Measurements from ENCODE around the gene RAD51AP1.
"Not testable (repeated sequence)": the region's sequence is repeated elsewhere in the genome, so short reads cannot be mapped to it uniquely, and the experiment has no call there.

Gene RAD51AP1, protein sequence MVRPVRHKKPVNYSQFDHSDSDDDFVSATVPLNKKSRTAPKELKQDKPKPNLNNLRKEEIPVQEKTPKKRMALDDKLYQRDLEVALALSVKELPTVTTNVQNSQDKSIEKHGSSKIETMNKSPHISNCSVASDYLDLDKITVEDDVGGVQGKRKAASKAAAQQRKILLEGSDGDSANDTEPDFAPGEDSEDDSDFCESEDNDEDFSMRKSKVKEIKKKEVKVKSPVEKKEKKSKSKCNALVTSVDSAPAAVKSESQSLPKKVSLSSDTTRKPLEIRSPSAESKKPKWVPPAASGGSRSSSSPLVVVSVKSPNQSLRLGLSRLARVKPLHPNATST

DNA sequence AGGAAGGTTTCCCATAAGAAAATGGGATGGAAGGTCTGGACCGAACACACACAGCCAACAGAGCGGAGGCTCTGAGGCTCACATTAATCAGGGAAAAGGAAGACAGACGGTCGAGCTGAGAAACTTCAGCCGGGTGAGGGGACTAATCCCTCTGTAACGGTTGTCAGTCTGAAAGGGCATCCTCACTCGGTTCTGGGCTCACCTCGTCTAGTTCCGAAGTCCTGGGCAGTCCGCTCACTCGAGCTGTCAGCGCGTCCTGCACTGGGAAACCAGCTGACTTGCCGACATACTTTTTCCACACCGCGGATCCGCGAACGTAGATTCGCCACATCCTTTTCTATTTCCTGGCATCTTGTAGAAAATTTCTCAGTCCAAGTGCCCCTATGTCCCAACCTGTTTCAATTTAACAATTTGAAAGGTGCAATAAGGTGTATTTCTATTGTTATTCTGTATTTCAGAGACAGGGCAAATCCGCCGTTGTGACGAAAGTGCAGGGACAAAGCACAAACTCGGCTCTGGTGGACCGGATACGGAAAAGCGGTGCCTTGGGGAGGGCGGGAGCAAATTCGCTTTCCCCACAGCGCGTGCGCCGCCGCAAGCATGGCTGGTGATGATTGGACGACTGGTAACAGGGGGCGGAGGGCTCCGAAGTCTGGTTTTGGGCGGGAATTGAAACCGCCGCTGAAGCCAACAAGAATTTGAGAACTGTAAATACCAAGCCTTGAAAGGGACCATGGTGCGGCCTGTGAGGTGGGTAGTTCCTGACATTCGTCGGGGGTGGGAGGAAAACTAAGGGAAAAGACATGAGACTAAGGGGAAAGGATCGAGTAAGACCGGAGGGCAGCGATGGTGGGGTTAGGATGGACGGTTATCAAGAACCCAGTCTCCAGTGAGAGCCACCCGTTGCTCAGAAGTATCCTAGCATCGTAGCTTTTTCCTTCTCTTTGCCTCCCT lies at the start of gene RAD51AP1:
Gene RAD51AP1 (plus strand): TSS at position 684 of the 954 bp plus-strand sequence. CDS start 50 bp downstream, at position 734.
- H3K9me3 ChIP-seq (ENCODE audit: control insufficient read depth, low read depth, low read length) = no peaks in the 10 kb centered on the region
- H3K27me3 ChIP-seq (ENCODE audit: control insufficient read depth, insufficient read depth, low read length) = no peaks in the 10 kb centered on the region
- H3K9ac ChIP-seq (ENCODE audit: low read length) = peak within 1 kb of the TSS; percentile 97
- H3K36me3 ChIP-seq (ENCODE audit: control insufficient read depth, low read depth, low read length) = peaks cover 21% of the 10 kb centered on the region
- H3K4me1 ChIP-seq (ENCODE audit: control insufficient read depth, low read depth, low read length) = peaks cover 10% of the 10 kb centered on the region
- H3K4me3 ChIP-seq (ENCODE audit: low read length) = peak within 1 kb of the TSS; percentile 95
- H3K27ac ChIP-seq (ENCODE audit: low read length) = peak within 1 kb of the TSS; percentile 100

DNA sequence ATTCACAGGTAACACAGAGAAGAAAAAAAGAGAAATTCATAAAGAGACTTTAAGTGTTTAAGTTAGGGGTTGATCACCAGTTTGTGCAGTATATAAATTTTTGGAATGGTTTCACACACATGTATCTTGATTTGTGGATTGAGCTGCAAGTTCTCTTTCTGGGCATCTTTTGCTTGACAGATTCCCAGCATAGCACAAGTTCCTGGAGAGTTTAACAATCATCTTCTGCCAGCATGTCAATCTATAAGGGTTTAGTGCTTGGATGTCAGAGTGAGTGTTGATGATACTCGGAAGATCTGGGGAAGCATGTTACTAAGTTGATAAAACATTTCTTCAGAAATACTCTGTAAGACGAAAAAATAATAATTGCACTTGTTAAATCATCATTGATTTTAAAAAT lies 49.1 kb upstream of the RAD51AP1 start:
- Histone ChIP-seq H3K27me3 (ENCODE audit: control insufficient read depth, insufficient read depth, low read length) (no peaks in the 10 kb centered on the region), H3K36me3 (ENCODE audit: control insufficient read depth, low read depth, low read length) (peaks cover 16% of the 10 kb centered on the region), H3K4me1 (ENCODE audit: control insufficient read depth, low read depth, low read length) (peaks cover 23% of the 10 kb centered on the region), H3K4me3 (ENCODE audit: low read length) (no peak overlapping the region), H3K27ac (ENCODE audit: low read length) (no peak overlapping the region), H3K9me3 (ENCODE audit: control insufficient read depth, low read depth, low read length) (no peaks in the 10 kb centered on the region), H3K9ac (ENCODE audit: low read length) (no peak overlapping the region)

DNA sequence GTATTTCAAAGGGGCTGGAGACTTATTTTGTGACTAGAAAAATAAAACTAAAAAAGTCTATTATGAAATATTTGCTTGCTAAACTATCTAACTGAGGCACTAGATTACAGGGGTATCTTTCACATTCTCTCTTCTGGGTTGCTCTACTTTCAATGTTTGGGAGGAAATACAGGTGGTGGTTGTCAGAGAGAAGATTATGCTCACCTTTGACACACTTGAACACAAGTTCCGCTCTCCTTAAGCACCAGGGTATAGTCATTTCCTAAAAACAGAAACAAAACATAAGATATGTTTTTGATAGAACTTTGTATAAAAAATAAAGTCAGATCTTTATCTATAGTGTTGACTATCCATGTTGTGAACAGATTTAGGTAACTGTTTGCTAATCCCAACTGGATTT lies 47.7 kb upstream of the RAD51AP1 start:
- H3K27me3 ChIP-seq (ENCODE audit: control insufficient read depth, insufficient read depth, low read length) = no peaks in the 10 kb centered on the region
- H3K27ac ChIP-seq (ENCODE audit: low read length) = no peak overlapping the region
- H3K36me3 ChIP-seq (ENCODE audit: control insufficient read depth, low read depth, low read length) = peaks cover 20% of the 10 kb centered on the region
- H3K9me3 ChIP-seq (ENCODE audit: control insufficient read depth, low read depth, low read length) = no peaks in the 10 kb centered on the region
- H3K4me1 ChIP-seq (ENCODE audit: control insufficient read depth, low read depth, low read length) = peaks cover 21% of the 10 kb centered on the region
- no peak overlapping the region for H3K9ac ChIP-seq (ENCODE audit: low read length)
- H3K4me3 ChIP-seq (ENCODE audit: low read length) = no peak overlapping the region

DNA sequence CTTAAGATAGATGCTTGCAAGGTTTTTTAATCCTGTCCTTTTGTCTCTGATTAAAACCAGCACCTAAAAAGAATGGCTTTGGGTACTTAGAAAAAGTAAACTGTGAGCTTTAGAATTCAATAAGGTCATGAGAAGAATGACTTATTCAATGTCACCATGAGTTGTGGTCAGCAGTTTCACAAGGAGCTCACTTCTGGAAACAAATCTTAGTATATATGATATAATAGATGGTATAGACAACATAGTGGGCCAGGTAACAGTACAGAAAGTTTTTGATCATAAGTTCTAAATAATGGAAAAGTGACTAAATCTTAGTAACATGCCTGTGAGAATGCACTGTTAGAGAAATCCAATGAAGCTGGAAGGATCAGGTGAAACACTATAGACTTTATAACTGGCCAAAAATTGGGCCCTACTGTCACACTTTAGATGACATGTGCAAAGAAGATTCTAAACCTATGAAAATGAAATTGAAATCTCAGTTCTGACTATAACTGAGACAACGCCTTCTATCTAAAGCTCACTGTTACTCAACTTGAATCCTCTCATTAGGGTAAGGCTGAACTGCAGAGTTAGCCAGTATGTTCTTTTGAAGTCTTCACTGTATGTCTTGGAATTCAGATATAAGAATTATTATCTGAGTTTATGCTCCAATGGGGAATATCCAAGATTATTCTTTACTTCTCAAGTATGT lies 42.4 kb upstream of the RAD51AP1 start:
- Histone ChIP-seq H3K9me3 (ENCODE audit: control insufficient read depth, low read depth, low read length) (no peaks in the 10 kb centered on the region), H3K4me1 (ENCODE audit: control insufficient read depth, low read depth, low read length) (no peaks in the 10 kb centered on the region), H3K4me3 (ENCODE audit: low read length) (no peak overlapping the region), H3K36me3 (ENCODE audit: control insufficient read depth, low read depth, low read length) (peaks cover 32% of the 10 kb centered on the region), H3K27me3 (ENCODE audit: control insufficient read depth, insufficient read depth, low read length) (no peaks in the 10 kb centered on the region), H3K27ac (ENCODE audit: low read length) (no peak overlapping the region), H3K9ac (ENCODE audit: low read length) (no peak overlapping the region)

DNA sequence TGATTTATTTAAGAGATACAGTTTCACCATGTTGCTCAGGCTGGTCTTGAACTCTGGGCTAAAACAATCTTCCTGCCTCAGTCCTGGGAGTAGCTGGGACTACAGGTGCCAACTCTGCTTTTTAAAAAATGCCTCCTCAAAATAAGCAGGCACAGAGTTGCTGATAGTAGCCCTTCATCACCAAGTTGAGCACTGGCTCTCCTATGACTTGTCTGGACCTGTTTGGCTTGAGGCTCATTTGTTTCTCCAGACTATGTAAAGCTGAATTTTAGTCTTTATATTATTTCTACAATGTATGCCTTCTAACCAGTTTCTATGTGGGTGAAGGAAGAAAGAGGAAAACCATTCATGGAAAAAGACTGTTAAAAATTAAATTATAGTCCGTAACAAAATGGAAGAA lies 39.5 kb upstream of the RAD51AP1 start:
- Histone ChIP-seq H3K9me3 (ENCODE audit: control insufficient read depth, low read depth, low read length) (no peaks in the 10 kb centered on the region), H3K36me3 (ENCODE audit: control insufficient read depth, low read depth, low read length) (peaks cover 39% of the 10 kb centered on the region)

DNA sequence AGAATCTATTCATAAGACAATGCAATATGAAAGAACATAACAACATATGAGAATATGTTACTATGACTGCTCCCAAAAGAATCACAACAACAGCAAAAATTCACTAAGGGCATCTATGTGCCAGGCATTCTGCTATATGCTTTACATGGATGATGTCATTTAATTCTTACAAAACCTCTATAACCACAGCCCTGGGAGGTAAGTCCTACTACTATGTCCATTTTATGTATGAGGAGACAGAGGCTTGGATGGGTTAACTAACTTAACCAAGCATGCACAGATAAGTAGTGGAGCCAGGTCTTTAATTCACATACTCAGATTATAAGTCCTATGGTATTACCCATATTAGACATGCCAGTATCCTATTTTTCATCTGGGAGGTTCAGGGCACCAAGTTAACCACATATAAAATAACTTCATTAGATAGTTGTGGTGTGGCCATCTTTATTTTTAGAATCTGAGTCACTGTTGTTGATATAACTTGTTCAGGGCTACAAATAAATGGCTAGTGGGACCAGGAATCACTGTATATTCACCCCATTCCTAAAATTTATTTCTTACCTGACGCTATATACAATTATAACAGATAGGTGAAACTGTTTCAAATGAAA lies 33.2 kb upstream of the RAD51AP1 start:
- no peaks in the 10 kb centered on the region for H3K27me3 ChIP-seq (ENCODE audit: control insufficient read depth, insufficient read depth, low read length)
- H3K36me3 ChIP-seq (ENCODE audit: control insufficient read depth, low read depth, low read length) = peaks cover 7% of the 10 kb centered on the region
- no peak overlapping the region for H3K27ac ChIP-seq (ENCODE audit: low read length)
- H3K4me3 ChIP-seq (ENCODE audit: low read length) = no peak overlapping the region
- no peaks in the 10 kb centered on the region for H3K4me1 ChIP-seq (ENCODE audit: control insufficient read depth, low read depth, low read length)
- no peak overlapping the region for H3K9ac ChIP-seq (ENCODE audit: low read length)
- H3K9me3 ChIP-seq (ENCODE audit: control insufficient read depth, low read depth, low read length) = no peaks in the 10 kb centered on the region

More for the DNA sequence above, 39.5 kb upstream of the RAD51AP1 start:
- H3K27ac ChIP-seq (ENCODE audit: low read length) = no peak overlapping the region
- no peak overlapping the region for H3K9ac ChIP-seq (ENCODE audit: low read length)
- H3K27me3 ChIP-seq (ENCODE audit: control insufficient read depth, insufficient read depth, low read length) = no peaks in the 10 kb centered on the region
- H3K4me3 ChIP-seq (ENCODE audit: low read length) = no peak overlapping the region
- no peaks in the 10 kb centered on the region for H3K4me1 ChIP-seq (ENCODE audit: control insufficient read depth, low read depth, low read length)

DNA sequence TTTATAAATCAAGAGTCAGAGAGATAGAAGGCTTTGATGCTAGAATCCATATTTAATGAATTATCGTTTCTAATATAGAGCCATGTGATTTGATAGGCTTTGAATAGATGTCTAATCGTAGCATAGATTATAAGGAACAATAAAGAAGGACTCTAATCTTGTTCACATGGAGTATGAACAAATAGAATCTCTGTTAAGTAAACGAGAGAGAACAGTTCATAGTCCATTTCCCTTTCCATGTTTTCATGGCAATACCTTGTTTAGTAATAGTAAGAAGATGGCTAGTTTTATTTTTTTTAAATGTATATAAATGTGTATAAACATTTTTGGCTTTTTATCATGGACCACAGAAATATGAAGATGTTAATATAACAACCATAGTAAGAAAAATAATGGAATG lies 32.3 kb upstream of the RAD51AP1 start:
- no peaks in the 10 kb centered on the region for H3K9me3 ChIP-seq (ENCODE audit: control insufficient read depth, low read depth, low read length)
- H3K27ac ChIP-seq (ENCODE audit: low read length) = no peak overlapping the region
- H3K9ac ChIP-seq (ENCODE audit: low read length) = no peak overlapping the region
- H3K36me3 ChIP-seq (ENCODE audit: control insufficient read depth, low read depth, low read length) = peaks cover 7% of the 10 kb centered on the region
- H3K27me3 ChIP-seq (ENCODE audit: control insufficient read depth, insufficient read depth, low read length) = no peaks in the 10 kb centered on the region
- H3K4me3 ChIP-seq (ENCODE audit: low read length) = no peak overlapping the region
- H3K4me1 ChIP-seq (ENCODE audit: control insufficient read depth, low read depth, low read length) = no peaks in the 10 kb centered on the region

DNA sequence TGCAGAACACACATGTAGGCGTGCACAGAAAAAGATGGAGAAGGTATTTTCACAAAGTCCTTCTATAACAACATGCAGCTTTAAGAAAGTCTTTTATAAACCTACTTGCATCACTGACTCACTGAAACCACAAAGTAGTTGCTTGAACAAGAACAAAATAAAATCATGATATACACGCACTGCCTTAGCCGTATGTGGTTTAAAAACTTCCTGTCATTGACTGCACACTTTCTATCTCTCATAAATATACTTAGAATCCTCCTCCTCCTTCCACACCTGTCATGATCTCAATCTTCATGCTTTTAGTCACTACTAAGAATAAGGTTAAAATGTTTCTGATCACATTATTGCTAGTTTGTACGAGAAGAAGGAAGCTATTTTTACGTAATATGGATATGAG lies 31.8 kb upstream of the RAD51AP1 start:
- H3K4me3 ChIP-seq (ENCODE audit: low read length) = no peak overlapping the region
- no peaks in the 10 kb centered on the region for H3K27me3 ChIP-seq (ENCODE audit: control insufficient read depth, insufficient read depth, low read length)
- H3K9ac ChIP-seq (ENCODE audit: low read length) = no peak overlapping the region
- H3K36me3 ChIP-seq (ENCODE audit: control insufficient read depth, low read depth, low read length) = peaks cover 7% of the 10 kb centered on the region
- H3K4me1 ChIP-seq (ENCODE audit: control insufficient read depth, low read depth, low read length) = no peaks in the 10 kb centered on the region
- H3K9me3 ChIP-seq (ENCODE audit: control insufficient read depth, low read depth, low read length) = no peaks in the 10 kb centered on the region
- H3K27ac ChIP-seq (ENCODE audit: low read length) = no peak overlapping the region

DNA sequence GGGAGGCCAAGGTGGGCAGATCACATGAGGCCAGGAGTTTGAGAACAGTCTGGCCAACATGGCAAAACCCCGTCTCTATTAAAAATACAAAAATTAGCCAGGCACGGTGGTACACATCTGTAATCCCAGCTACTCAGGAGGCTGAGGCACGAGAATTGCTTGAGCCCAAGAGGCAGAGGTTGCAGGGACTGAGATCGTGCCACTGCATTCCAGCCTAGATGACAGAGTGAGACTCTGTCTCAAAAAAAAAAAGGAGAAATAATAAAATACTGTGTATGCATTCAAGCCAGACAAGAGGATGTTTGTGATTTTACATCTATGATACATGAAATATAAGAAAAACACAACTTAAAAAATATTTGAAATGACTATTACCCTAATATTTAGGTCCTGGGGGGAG lies 30.2 kb upstream of the RAD51AP1 start:
- H3K9me3 ChIP-seq (ENCODE audit: control insufficient read depth, low read depth, low read length); H3K4me3 ChIP-seq (ENCODE audit: low read length); H3K27ac ChIP-seq (ENCODE audit: low read length); H3K27me3 ChIP-seq (ENCODE audit: control insufficient read depth, insufficient read depth, low read length); H3K9ac ChIP-seq (ENCODE audit: low read length); H3K4me1 ChIP-seq (ENCODE audit: control insufficient read depth, low read depth, low read length); H3K36me3 ChIP-seq (ENCODE audit: control insufficient read depth, low read depth, low read length): not testable (repeated sequence)

DNA sequence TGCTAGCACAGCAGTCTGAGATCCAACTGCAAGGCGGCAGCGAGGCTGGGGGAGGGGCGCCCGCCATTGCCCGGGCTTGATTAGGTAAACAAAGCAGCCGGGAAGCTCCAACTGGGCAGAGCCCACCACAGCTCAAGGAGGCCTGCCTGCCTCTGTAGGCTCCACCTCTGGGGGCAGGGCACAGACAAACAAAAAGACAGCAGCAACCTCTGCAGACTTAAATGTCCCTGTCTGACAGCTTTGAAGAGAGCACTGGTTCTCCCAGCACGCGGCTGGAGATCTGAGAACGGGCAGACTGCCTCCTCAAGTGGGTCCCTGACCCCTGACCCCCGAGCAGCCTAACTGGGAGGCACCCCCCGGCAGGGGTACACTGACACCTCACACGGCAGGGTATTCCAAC lies 29.4 kb upstream of the RAD51AP1 start:
- H3K9ac ChIP-seq (ENCODE audit: low read length); H3K4me1 ChIP-seq (ENCODE audit: control insufficient read depth, low read depth, low read length); H3K27me3 ChIP-seq (ENCODE audit: control insufficient read depth, insufficient read depth, low read length); H3K27ac ChIP-seq (ENCODE audit: low read length); H3K9me3 ChIP-seq (ENCODE audit: control insufficient read depth, low read depth, low read length); H3K36me3 ChIP-seq (ENCODE audit: control insufficient read depth, low read depth, low read length); H3K4me3 ChIP-seq (ENCODE audit: low read length): not testable (repeated sequence)

DNA sequence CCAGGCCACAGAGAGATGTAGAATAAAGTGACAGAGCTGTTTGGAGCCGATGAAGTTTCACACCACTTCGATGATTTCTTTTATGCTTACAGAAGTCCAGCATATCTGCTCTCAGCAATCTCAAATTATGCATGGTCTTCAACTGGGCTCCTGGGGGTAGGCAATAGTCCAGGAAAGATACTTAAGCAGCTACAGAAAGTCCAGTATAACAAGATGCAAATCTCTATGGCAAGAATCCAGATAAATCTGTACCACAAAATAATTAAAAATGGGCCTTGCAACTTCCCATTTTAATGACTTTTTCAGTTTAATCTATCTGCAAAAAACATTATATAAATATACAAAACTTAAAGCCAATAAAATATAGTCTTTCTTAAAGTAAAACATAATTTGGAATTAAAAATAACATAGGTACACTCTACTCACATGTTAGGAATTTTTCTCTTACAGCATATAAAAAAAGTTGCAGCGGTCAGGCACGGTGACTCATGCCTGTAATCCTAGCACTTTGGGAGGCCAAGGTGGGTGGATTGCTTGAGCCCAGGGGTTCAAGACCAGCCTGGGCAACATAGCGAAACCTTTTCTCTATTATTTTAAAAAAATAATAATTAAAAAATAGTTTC lies 20.5 kb upstream of the RAD51AP1 start:
- Histone ChIP-seq H3K9me3 (ENCODE audit: control insufficient read depth, low read depth, low read length) (no peaks in the 10 kb centered on the region), H3K4me3 (ENCODE audit: low read length) (no peak overlapping the region), H3K9ac (ENCODE audit: low read length) (no peak overlapping the region), H3K4me1 (ENCODE audit: control insufficient read depth, low read depth, low read length) (no peaks in the 10 kb centered on the region), H3K27ac (ENCODE audit: low read length) (no peak overlapping the region), H3K27me3 (ENCODE audit: control insufficient read depth, insufficient read depth, low read length) (no peaks in the 10 kb centered on the region), H3K36me3 (ENCODE audit: control insufficient read depth, low read depth, low read length) (peaks cover 3% of the 10 kb centered on the region)
